B cell (primary cell): ENCODE measurements around the gene ITLN1. TPM values are rescaled to one million over a fixed set of nuclear protein-coding genes. Genes with fewer than 3 reads are reported as not detected.

Source experiments
- ATAC-seq: fragments of 200-7000 bp; cut with Tn5 transposase; one replicate; pipeline ENCODE4 v1.10.0; 2021; ENCODE audit warnings: low read depth, mild to moderate bottlenecking, moderate number of reproducible peaks, moderate library complexity
- CTCF ChIA-PET: fragments of 350-600 bp; sonication (Branson Sonifier 250); formaldehyde crosslinking; loops from one replicate; lab custom pipeline; 2021; ENCODE audit warnings: antibody characterized with exemption, inconsistent platforms; lab: Charles Lee
- POLR2A ChIA-PET: fragments of 350-600 bp; sonication (Branson Sonifier 250); formaldehyde crosslinking; loops from one replicate; lab custom pipeline; 2021; ENCODE audit warnings: antibody characterized with exemption; lab: Charles Lee
- DNase-seq: peaks from one replicate; pipeline ENCODE4 v3.0.0; 2013
- H2AFZ ChIP-seq: 2 replicates; pipeline ENCODE4 v1.6.1; 2012; ENCODE audit warnings: mild to moderate bottlenecking, low read depth, low read length; ENCODE audit not compliant: insufficient read depth, poor library complexity, severe bottlenecking
- H3K27ac ChIP-seq, 2 donors: 1 replicate in 1 of 2; 2 replicates in 1 of 2; pipeline ENCODE4 v1.5.1; 2012 to 2013; ENCODE audit warnings: low read length in 2 of 2, mild to moderate bottlenecking in 2 of 2, moderate library complexity in 1 of 2
- H3K27me3 ChIP-seq, 4 experiments: fragments of 200-600 bp in 1 of 4; sonication (generic) in 1 of 4; replicated peaks in 1 of 4; 1 replicate in 2 of 4; 2 replicates in 2 of 4; pipeline versions ENCODE4 v1.6.1 to v1.7.0; 2013 to 2016; ENCODE audit warnings: low read length in 3 of 4, mild to moderate bottlenecking in 2 of 4, mixed read lengths in 1 of 4, moderate library complexity in 1 of 4; ENCODE audit not compliant: insufficient read depth in 4 of 4, control insufficient read depth in 3 of 4; ENCODE audit errors: control extremely low read depth in 1 of 4
- H3K36me3 ChIP-seq, 2 experiments: replicated peaks in 1 of 2; 1 replicate in 1 of 2; 2 replicates in 1 of 2; pipeline versions ENCODE4 v1.6.1 to v1.7.1; 2013; ENCODE audit warnings: low read length in 1 of 2; ENCODE audit not compliant: insufficient read depth in 2 of 2, control insufficient read depth in 1 of 2; ENCODE audit errors: control extremely low read depth in 1 of 2, extremely low read depth in 1 of 2
- H3K4me1 ChIP-seq, 2 donors: fragments of 200-600 bp in 1 of 2; sonication (generic) in 1 of 2; 1 replicate in 1 of 2; 2 replicates in 1 of 2; pipeline versions ENCODE4 v1.5.1 to v1.6.1; 2013 to 2017; ENCODE audit warnings: low read length in 2 of 2; ENCODE audit not compliant: control insufficient read depth in 2 of 2, insufficient read depth in 2 of 2
- H3K4me2 ChIP-seq: replicated peaks from 2 replicates; pipeline ENCODE3; 2012; ENCODE audit warnings: mild to moderate bottlenecking, low read depth, low read length; ENCODE audit not compliant: poor library complexity, severe bottlenecking
- H3K4me3 ChIP-seq, 5 experiments: fragments of 200-600 bp in 1 of 5; sonication (generic) in 1 of 5; 1 replicate in 3 of 5; 2 replicates in 2 of 5; pipeline versions ENCODE4 v1.5.1 to v1.7.0; 2011 to 2016; ENCODE audit warnings: low read length in 4 of 5, mild to moderate bottlenecking in 4 of 5, low read depth in 2 of 5, control low read depth in 1 of 5, moderate library complexity in 1 of 5; ENCODE audit not compliant: insufficient read depth in 1 of 5; ENCODE audit errors: control extremely low read depth in 1 of 5, extremely low read depth in 1 of 5
- H3K79me2 ChIP-seq: fragments of 200-600 bp; sonication (generic); one replicate; pipeline ENCODE4 v1.6.0; 2016; ENCODE audit warnings: low read length; ENCODE audit not compliant: control insufficient read depth, insufficient read depth
- H3K9ac ChIP-seq: fragments of 200-600 bp; sonication (generic); 2 replicates; pipeline ENCODE4 v1.6.1; 2017; ENCODE audit warnings: mild to moderate bottlenecking, low read length, moderate library complexity
- H3K9me3 ChIP-seq, 3 donors: one replicate each; pipeline versions ENCODE4 v1.6.1 to v1.7.1; 2013; ENCODE audit warnings: low read length in 2 of 3; ENCODE audit not compliant: control insufficient read depth in 2 of 3, insufficient read depth in 1 of 3; ENCODE audit errors: control extremely low read depth in 1 of 3
- H4K20me1 ChIP-seq: 2 replicates; pipeline ENCODE4 v1.6.0; 2012; ENCODE audit warnings: mild to moderate bottlenecking, low read length; ENCODE audit not compliant: insufficient read depth, control insufficient read depth, poor library complexity, severe bottlenecking
- H3K27ac Mint-ChIP-seq: one replicate; pipeline ENCODE4 v1.8.0; 2021; ENCODE audit warnings: mixed read lengths
- H3K27me3 Mint-ChIP-seq: one replicate; pipeline ENCODE4 v1.8.0; 2021; ENCODE audit warnings: mixed read lengths
- H3K4me1 Mint-ChIP-seq: one replicate; pipeline ENCODE4 v1.8.0; 2021; ENCODE audit warnings: mixed read lengths
- H3K4me3 Mint-ChIP-seq: one replicate; pipeline ENCODE4 v1.8.0; 2021; ENCODE audit warnings: mixed read lengths
- H3K9me3 Mint-ChIP-seq: one replicate; pipeline ENCODE4 v1.8.0; 2022; ENCODE audit warnings: mixed read lengths; ENCODE audit not compliant: insufficient read depth
- EZH2 ChIP-seq: IDR thresholded peaks from 2 replicates; pipeline ENCODE4 v1.6.1; 2012; ENCODE audit warnings: borderline replicate concordance, low read depth, mild to moderate bottlenecking, moderate library complexity, low read length; ENCODE audit not compliant: insufficient read depth, poor library complexity, severe bottlenecking
- WGBS: methylation state at CpG from one replicate; pipeline ENCODE4 v1.1.5; 2013; ENCODE audit warnings: missing lambda C conversion rate; ENCODE audit not compliant: insufficient coverage; 5-methylcytosine and 5-hydroxymethylcytosine counted together
- intact Hi-C: fragments of 100-400 bp; cut with micrococcal nuclease; formaldehyde crosslinking; loops from one replicate; pipeline ENCODE4 v1.10.0; 2022
- polyA plus RNA-seq: library from polyadenylated mRNA; depleted of rRNA; stranded (reverse); fragments of >200 nt; gene quantifications from 2 replicates; pipeline ENCODE4 v1.2.3, GENCODE V29; 2012
- total RNA-seq, 2 donors: library from RNA; stranded (reverse); fragments of 120-200 nt in 1 of 2; gene quantifications; 1 replicate in 1 of 2; 2 replicates in 1 of 2; pipeline versions ENCODE4 v1.2.3 to v1.2.4, GENCODE V29; 2013 to 2022
- TF ChIP-seq, protein P1 (sequence below): fragments of 200-600 bp; IDR thresholded peaks from one replicate; pipeline ENCODE4 v1.8.0; 2022; ENCODE audit warnings: antibody characterized with exemption, mild to moderate bottlenecking

Gene ITLN1
- total and polyA plus RNA-seq, 2 donors (not counting 1 experiment from before 2014, with no cell fraction given): not detected

DNA sequence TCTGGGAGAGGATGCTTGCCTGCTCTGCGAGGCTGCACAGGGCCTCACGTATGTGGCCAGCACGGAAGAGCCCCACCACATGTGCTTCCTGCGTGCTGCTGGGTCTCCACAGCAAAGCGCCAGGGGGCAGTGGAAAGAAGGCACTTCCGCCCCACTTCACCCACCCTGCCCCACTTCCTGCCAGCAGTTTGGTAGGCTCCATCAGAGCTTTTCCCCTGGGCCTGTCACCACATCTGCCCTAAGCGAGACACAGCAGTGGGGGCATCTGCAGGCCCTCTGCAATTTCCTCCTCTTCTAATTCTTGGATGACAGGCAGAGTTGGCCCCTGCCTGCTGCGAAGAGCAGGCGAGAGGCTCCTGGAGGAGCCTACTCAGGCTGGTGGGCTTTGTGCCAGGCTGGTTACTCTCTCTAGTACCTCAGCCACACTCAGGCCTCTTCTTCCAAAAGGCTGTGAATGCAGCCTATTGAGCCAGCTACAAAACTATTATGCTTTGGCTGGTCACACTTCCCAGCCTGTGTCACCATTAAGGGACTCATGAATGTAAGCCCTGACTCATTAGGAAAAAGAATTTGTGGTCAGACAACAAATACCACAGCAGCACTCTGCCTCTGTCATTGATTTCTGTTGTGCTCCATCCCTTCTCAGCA is 47.3 kb downstream of the ITLN1 start:
- Histone ChIP-seq H3K9ac (peak overlapping the region; percentile 19), H3K27ac (peak overlapping the region; percentile 71 to 72), H3K4me2 (peak overlapping the region; percentile 72), H3K79me2 (no peaks in the 10 kb centered on the region), H3K36me3 (no peaks in the 10 kb centered on the region), H3K9me3 (no peaks in the 10 kb centered on the region), H4K20me1 (no peaks in the 10 kb centered on the region), H2AFZ (peak overlapping the region; percentile 64), H3K4me3 (peak overlapping the region in 1 of 5 experiments; percentile 30), H3K27me3 (no peaks in the 10 kb centered on the region), H3K4me1 (peaks cover 33 to 34% of the 10 kb centered on the region in 2 donors)
- ChIA-PET CTCF (interaction anchor here (0.6 to 6.6 kb wide), 20 partner anchors 8 to 426 kb away, joined by 3 to 111 read pairs (median 5); partner anchors contain the start of genes ITLN2, KLHDC9 and LY9), POLR2A (interaction anchor here (0.6 to 2.1 kb wide), 2 partner anchors 109 to 116 kb away, joined by 3 to 4 read pairs; partner anchors contain the start of gene ITLN2)
- WGBS: 0% methylated on average over 9 of the region's 9 CpGs
- H3K4me1 Mint-ChIP-seq: peaks cover 41% of the 10 kb centered on the region
- peak; percentile 91 for DNase-seq
- peak overlapping the region; percentile 41 for H3K4me3 Mint-ChIP-seq
- intact Hi-C loops: loop anchor here (2.0 to 10.0 kb wide), 3 partner anchors 40 to 295 kb away; partner anchors contain the start of genes DEDD, ITLN1 and LY9
- ATAC-seq: peak; percentile 97
- TF ChIP-seq EZH2: no peak
- TF ChIP-seq, protein P1, sequence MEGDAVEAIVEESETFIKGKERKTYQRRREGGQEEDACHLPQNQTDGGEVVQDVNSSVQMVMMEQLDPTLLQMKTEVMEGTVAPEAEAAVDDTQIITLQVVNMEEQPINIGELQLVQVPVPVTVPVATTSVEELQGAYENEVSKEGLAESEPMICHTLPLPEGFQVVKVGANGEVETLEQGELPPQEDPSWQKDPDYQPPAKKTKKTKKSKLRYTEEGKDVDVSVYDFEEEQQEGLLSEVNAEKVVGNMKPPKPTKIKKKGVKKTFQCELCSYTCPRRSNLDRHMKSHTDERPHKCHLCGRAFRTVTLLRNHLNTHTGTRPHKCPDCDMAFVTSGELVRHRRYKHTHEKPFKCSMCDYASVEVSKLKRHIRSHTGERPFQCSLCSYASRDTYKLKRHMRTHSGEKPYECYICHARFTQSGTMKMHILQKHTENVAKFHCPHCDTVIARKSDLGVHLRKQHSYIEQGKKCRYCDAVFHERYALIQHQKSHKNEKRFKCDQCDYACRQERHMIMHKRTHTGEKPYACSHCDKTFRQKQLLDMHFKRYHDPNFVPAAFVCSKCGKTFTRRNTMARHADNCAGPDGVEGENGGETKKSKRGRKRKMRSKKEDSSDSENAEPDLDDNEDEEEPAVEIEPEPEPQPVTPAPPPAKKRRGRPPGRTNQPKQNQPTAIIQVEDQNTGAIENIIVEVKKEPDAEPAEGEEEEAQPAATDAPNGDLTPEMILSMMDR: peak; percentile 65
- no peaks in the 10 kb centered on the region for H3K27me3 Mint-ChIP-seq
- no peaks in the 10 kb centered on the region for H3K9me3 Mint-ChIP-seq
- peak overlapping the region; percentile 90 for H3K27ac Mint-ChIP-seq
